Suppressor macrophage treated with lipopolysaccharide for 4 hours (primary cell): ENCODE results near the gene CDH24.
"Not testable (repeated sequence)": the region's sequence is repeated elsewhere in the genome, so short reads cannot be mapped to it uniquely, and the experiment has no call there.

ENCODE experiments used
- DNase-seq: peaks from one replicate; pipeline ENCODE4 v3.0.0-alpha.2; 2020

The CDH24 gene

DNA sequence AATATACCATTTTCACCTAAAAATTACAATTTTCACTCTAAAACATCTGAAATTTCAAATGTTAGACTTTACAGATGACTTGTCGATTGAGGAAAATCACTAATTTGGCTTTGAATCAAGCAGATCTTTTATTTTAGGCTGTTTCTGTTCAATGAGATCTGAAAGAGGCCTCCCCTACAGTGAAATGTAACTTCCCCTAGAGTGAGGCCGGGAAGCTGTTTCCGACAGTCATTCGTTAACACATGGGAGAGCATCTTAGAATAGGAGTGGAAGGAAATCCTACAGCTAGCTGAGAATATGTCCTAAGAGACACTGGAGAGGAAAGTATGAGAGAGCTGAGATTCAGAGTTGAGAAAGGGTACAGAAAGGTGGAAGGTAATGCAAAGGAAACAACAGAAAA lies 41.7 kb downstream of the CDH24 start:
- no peak for DNase-seq

DNA sequence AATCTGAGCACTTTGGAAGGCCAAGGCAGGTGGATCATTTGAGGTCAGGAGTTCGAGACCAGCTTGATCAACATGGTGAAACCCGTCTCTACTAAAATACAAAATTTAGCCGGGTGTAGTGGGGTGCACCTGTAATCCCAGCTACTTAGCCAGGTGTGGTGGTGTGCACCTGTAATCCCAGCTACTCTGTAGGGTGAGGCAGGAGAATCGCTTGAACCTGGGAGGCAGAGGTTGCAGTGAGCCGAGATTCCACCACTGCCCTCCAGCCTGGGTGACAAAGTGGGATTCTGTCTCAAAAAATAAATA lies 43.6 kb downstream of the CDH24 start:
- not testable (repeated sequence) for DNase-seq

DNA sequence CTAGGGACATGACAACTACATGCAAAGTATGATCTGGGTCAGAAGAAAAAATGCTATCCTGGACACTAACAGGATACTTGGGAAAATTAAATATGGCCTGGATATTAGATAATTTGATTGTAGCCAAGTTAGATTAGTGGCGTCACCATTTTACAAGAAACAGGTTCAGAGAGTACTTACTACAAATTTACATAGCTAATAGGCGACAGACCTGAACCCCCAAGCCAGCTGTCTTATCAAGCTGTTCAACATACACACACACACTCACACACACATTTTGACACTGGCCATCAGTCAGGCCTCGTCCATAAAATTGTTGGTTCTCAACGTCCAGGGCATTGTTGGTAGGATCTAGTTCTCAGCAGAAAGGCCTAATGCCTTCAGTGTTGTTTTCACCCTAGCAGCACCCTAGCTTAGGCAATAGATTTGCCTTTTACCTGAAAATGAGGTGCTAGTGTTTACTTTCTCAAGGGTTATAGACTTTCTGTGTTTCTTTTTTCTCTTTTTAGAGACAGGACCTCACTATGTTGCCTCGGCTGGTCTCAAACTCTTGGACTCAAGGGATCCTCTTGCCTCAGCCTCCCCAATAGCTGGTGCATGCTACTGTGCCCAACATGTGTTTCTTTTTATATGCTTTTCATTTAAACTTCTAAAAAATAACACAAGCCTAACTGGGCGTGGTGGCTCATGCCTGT lies 44.1 kb downstream of the CDH24 start:
- no peak for DNase-seq

DNA sequence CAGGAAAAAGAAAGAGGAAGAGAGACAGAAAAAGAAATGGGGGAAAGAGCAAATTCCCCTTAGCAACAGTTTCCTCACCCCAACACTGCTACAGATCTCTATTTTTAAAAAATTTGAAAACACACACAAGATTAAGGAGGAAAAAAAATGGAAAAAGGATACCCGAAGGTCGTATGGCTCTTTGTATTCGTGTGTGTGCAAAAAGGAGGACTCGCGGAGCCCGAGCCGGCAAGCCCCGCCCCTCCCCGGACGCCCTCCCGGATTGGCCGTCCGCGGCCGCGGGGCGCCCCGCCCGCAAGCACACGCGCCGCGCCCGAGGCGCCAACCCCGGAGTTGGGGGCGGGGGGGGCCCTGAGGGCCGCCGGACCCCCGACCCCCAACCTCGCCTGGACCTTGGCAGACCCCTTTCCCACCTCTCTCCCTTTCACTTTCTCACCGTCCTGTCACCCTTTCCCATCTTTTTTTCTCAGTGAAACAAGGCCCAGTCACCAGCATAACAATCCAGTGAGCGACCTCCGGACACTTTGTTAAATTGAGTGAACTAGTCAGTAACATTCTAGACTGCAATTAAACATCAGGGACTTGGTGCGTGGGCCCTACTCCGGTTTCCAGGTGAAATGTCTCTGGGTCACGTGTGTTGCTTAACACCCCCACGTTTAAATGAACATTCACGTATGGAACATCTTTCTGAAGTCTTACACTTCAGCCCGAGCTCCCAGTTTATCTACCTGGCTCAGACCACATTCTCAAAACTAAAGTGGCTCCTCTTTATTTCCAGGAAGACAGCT lies 47.2 kb downstream of the CDH24 start, which contains the start of gene C14orf93:
Gene C14orf93, minus strand, starts transcription at position 205 of the 788 bp plus-strand sequence. CDS start 11,120 bp downstream, outside the sequence.
- peak; percentile 80 for DNase-seq

DNA sequence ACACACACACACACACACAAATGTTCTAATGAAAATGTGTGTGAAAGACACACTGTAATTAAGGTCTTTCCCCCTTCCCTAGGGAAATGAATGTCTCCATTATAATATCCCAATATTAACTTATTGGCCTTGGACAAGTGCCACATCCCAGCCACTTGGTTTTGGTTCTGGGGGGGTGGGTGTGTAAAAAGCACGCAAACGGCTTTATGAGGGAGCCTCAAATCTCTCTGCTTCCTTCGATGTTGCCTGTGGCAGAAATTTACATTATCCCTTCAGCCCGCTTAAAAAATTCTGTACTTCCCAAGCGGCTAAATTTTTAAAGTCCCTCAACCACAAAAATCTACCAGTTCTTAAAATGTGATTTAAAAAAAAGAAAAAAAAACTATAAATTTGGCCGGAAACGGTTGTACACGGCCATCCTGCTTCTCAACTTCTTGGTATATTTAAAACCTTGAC lies 47.8 kb downstream of the CDH24 start:
- no peak for DNase-seq

DNA sequence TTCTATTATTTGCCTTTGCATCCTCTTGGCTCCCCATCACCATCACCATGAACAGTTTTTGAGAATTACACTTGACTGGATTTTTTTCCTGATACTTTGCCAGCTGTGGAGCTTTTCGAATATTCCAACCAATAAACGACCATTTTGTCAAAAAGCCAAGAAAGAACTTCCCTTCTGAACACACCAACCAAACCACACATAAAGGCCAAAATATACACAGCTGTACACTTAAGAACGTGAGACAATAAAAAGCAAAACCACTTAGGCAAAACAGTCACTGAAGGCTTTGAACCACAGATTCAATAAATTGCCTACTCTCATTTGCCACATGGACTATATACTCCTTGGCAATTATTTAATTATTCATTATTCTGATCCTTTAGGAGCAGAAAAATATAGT lies 48.5 kb downstream of the CDH24 start:
- DNase-seq: peak; percentile 10

DNA sequence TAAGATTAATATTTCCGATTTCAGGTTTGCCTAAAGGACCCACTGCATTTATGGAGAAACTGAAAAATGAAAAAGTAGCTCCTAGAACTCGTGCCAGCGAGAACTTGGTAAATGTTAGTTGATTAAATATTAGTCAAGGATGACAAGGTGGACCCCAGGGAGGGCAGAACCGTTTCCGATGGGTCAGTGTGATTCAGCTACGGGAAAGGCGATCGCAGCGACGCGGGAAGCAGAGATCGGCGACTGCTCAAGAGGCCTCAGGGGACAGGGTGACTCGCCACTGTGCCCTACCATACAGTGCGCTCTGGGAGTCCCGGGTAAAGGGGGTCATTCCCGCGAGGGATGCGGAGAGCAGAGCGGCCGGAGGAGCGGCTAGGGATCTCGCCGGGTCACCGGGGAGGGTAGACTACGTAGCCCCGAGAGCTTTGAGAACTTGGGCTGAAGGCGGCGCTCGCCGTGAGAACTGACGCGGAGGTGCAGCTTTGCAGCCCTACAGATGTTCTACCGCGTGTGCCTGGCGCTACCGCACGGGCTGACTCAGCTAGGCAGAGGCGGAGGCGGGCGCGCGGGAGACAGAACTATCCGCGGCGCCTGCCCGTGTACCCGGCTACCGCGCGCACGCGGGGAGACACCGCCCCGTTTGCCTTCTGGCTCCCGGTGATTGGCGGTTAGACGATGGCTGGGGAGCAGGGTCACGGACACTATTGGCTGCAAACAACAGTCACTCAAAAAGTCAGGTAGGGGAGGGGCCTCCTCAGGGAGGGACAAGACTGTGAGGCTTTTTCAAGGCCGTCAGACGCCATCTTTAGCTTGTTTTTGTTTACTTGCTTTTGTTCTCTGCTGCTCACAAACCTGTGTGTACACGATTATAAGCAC lies 50.5 kb downstream of the CDH24 start:
- peak; percentile 97 for DNase-seq

DNA sequence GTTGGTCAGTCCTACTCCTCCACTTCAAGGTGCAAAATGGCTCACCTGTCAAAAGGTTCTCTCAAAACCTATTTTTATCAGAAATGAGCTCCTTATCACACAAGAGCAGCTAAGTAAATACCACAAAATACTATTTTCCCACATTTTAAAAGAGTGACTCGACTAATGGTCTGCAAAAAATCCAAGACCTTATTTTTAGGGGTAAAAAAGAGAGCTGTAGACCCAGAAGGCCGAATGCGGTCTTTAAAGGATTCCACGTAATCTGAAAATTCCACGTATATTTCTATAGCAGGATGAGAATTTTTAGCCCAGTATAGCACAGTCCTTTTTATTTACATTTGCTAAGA lies 51.2 kb downstream of the CDH24 start:
- DNase-seq: no peak

DNA sequence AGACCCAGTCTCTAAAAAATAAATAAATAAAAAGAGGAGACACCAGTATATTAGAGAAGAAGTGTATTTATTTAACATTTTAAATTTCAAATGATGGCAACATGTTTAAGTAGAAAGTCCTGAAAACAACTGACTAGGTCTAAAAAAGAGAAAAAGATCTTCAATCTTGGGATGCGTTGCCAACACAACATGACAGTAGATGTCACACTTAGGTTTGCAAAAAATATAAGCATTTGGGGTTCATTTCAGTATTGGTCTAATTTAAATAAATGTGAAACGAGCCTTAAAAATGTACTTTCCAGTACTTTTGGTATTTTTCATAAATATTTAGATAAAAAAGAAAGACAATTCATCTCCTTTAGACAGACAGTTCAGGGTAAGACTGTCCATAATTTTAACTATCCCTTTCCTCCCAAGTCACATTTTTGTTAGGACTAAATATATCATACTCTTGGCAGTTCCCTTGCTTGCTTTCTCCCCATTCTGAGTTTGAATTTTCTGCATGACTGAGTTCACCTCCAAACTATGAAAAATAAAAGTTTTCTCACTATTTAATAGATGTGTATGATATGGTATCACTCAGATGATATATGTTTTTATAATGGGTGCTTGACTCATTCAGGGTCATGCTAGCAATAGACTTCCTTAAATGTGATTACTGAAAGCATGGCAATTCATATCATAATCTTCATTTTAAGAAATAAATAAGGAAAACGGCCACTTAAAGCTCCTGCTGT lies 51.7 kb downstream of the CDH24 start:
- DNase-seq: peak; percentile 33

DNA sequence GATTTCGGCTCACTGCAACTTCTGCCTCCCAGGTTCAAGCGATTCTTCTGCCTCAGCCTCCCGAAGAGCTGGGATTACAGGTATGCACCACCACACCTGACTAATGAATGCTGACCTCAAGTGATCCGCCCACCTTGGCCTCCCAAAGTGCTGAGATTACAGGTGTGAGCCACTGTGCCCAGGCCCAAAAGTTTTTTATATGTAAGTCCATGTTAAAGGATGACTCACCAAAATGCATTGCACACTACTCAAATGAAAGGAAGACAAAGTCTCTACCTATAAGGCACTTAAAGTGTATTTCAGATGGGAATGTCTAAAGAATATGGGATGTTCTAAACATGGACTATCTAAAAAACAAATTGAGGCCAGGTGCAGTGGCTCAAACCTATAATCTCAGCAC lies 53.0 kb downstream of the CDH24 start:
- not testable (repeated sequence) for DNase-seq

DNA sequence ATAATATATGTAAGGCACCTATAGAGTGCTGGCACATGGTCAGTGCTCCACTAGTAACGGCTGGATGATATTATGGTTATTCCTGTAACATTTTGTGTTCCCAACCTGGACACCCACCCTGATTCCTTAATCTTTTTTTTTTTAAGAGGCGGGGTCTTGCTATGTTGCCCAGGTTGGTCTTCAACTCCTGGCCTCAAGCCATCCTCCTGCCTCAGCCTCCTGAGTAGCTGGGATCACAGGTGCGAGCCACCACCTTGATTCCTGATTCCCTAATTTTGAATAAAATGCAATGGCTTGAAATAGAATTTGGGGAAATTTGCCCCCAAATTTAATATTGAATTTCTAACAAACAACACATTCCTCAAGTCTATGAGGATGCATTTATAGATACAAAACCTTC lies 54.7 kb downstream of the CDH24 start:
- DNase-seq: no peak

DNA sequence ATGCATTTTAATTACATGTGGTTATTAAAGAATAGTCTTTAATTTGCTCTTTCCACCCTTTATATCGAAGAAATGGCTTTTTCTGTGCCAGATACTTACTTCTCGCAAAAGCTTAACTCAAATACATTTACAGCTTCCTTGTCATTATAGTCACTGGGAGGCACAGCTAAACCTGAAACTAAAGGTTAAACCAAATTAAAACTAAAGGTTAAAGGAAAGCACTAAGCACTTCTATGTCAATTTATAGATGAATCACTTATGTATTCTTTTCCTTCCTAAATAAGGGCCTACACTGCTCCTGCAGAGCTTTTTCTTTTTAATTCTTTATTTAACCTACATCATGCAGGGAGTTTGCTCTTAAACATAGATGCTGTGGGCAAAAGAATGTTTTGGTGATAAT lies 56.5 kb downstream of the CDH24 start:
- no peak for DNase-seq

DNA sequence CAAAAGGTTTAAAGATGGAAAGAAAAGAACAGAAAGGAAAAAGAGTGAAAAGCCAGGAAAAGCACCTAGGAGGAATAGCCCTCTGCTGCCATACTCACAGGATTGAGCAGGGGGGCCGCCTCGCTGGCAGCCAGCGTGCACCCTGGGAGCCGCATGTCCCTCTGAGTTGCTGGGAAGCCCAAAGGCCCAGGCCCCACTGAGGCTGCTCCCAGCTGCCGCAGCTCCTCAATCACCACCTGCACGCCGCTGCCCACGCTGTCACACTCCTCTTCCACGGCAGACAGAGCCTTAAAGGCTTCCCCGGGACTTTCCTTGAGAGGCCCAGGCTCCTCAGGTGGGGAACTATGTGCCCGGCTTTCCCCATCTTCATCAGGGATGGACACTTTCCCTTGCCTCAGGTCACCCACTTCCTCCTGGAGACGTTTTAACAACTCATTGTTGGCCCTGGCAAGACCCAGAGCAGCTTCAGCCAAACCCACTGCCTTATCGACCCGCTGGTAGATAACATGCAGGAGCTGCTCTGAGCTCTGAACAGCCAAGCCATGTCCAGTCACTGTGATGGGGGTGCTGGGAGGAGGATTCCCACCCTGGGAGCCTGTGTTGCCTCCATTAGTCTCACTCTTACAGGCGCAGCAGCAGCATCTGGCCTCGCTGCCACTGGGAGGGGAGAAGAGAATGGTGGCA lies 58.8 kb downstream of the CDH24 start:
- no peak for DNase-seq

DNA sequence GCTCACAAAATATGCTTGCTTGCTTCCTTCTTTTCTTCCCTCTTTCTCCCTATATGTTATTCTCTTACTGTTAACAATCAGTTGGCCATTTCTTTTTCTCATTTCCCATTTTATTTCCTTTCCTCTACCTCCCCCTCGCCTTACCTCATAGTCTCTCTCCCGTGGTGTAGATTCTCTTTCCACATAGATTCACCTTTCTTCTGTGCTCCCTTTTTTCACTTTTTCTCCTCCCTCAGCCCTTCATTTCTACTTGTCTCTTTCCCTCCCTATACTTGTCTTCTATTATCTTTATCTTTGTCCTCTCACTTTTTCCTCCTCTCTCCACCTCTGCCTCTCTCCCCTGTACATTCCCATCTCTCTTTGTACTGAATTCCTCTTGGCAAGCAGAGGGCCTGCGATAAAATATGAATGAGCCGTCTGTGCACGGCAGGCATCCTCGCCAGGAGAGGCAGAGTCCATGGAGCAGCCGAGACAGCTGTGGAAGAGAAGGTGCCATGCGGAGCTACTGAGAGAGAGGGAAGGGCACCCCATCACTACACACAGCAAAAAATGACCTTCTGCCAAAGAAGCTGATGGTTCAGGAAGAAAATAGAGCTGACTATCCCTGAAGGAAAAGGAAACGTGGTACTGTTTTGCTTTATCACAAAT lies 59.5 kb downstream of the CDH24 start:
- no peak for DNase-seq
